ENCODE measurements around the gene FOXO3. TPM values are rescaled to one million over a fixed set of nuclear protein-coding genes. Genes with fewer than 3 reads are reported as not detected.

FOXO3 gene
- total RNA-seq, result 100 to 1,000 TPM; 107 to 181 (median 155) TPM

DNA sequence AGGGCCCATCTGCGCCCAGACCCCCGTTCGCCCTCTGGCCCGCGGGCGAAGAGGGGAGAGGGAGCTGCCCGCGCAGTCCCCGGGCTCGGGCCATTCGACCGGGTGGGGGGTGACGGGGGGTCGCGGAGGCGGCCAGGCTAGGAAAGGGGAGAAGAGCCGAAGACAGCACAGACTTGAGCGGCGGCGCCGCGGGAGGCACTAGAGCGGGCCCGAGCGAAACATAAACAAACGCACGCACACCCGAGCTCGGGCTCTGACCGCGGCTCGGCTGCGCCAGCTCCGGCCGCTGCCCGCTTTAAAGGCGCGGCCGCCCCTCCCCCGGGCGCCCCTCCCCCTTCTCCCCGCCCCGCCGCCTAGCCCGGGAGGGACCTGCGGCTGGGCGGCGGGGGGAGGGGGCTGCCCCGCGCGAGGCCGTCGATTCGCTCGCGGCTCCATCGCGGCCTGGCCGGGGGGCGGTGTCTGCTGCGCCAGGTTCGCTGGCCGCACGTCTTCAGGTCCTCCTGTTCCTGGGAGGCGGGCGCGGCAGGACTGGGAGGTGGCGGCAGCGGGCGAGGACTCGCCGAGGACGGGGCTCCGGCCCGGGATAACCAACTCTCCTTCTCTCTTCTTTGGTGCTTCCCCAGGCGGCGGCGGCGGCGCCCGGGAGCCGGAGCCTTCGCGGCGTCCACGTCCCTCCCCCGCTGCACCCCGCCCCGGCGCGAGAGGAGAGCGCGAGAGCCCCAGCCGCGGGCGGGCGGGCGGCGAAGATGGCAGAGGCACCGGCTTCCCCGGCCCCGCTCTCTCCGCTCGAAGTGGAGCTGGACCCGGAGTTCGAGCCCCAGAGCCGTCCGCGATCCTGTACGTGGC lies at the start of gene FOXO3:
Gene FOXO3, plus strand, starts transcription at position 455 of the 846 bp plus-strand sequence. Its CDS starts 292 bp downstream, at position 747.
- peak within 1 kb of the TSS; percentile 97 to 100 for H3K27ac ChIP-seq
- TF ChIP-seq POLR2AphosphoS5 (IDR thresholded peaks at IDR 0.05) (peak; percentile 89 to 93 (median 92)), POLR2A (IDR thresholded peaks at IDR 0.05) (peak; percentile 85)
- TF ChIP-seq, protein P1, sequence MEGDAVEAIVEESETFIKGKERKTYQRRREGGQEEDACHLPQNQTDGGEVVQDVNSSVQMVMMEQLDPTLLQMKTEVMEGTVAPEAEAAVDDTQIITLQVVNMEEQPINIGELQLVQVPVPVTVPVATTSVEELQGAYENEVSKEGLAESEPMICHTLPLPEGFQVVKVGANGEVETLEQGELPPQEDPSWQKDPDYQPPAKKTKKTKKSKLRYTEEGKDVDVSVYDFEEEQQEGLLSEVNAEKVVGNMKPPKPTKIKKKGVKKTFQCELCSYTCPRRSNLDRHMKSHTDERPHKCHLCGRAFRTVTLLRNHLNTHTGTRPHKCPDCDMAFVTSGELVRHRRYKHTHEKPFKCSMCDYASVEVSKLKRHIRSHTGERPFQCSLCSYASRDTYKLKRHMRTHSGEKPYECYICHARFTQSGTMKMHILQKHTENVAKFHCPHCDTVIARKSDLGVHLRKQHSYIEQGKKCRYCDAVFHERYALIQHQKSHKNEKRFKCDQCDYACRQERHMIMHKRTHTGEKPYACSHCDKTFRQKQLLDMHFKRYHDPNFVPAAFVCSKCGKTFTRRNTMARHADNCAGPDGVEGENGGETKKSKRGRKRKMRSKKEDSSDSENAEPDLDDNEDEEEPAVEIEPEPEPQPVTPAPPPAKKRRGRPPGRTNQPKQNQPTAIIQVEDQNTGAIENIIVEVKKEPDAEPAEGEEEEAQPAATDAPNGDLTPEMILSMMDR (IDR thresholded peaks at IDR 0.05), result no peak
- H3K36me3 ChIP-seq, result no peaks in the 10 kb centered on the region
- no peaks in the 10 kb centered on the region for H3K9me3 ChIP-seq
- intact Hi-C loops (cut with DNase I; ENCODE audit: low total_unique reads), result no loop called here
- H3K4me3 ChIP-seq, result peak within 1 kb of the TSS; percentile 86 to 92 (median 92)
- DNase-seq (ENCODE audit: low spot score in 2 of 2), result peak; percentile 89 to 93
- peaks cover 0 to 9% of the 10 kb centered on the region in 2 donors for H3K4me1 ChIP-seq
- no peaks in the 10 kb centered on the region for H3K27me3 ChIP-seq

DNA sequence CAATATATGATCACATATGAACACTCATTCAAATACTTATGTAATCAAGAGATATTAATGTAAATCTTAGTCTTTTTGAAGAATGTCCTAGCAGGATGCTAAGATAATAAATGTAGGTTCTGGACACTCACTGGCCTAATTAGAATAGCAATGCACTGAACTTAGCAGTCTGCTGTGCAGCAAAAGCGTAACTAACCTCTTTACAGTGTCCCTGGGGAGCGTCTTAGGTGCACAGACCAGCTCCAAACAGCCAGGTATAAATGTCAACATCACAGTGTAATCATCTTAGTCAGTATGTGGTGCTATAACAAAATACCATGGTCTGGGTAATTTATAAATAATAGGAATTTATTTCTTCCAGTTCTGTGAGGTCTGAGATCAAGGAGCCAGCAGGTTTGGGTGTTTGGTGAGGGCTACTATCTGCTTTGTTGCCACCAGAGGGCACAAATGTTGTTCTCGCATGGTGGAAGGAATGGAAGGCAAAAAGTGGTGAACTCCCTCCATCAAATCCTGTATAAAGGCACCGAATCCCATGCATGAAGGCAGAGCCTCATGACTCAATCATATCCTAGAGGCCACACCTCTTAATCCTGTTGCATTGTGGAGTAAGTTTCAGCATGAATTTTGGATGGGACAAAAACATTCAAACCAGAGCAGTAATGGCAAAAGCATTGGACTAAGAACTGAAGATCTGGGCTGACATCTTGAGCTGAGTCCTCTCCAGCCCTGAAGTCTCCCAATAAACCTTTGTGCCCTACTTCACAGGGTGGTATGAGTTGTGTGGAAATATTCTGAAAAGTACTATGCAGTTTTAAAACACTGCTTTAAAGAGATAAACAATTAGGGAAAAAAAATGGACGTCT lies 41.8 kb upstream of the FOXO3 start:
- Histone ChIP-seq H3K4me3 (no peak overlapping the region), H3K9me3 (no peaks in the 10 kb centered on the region), H3K27me3 (no peaks in the 10 kb centered on the region), H3K4me1 (no peaks in the 10 kb centered on the region), H3K27ac (no peak overlapping the region), H3K36me3 (no peaks in the 10 kb centered on the region)
- intact Hi-C loops (cut with DNase I; ENCODE audit: low total_unique reads), result no loop called here
- no peak for DNase-seq (ENCODE audit: low spot score in 2 of 2)
- TF ChIP-seq, protein P1 (IDR thresholded peaks at IDR 0.05), result peak in 1 of 3 donors; percentile 8
- TF ChIP-seq POLR2AphosphoS5 (IDR thresholded peaks at IDR 0.05), result no peak

DNA sequence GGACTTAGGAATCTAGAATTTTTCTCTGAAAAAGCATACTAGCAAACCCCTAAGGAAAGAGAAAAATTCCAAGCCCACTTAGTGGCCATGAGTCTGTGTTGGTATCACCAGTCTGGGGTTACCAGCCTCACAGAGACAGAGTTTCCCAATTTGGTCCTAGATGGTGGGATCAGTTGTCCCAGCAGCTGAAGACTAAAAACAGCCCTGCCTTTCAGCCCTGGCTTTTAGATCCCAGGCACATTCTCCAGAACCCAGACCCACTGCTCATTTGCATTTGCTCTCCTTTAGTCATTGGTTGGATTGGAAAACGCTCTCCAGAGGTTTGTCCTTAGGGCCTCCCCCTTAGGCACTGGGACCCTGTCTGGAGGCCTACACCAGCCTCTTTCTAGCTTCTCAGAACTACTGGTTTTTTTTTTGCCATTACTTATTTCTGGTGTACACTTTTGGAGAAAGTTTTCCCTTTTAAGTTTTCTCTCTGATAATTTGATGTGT lies 39.1 kb upstream of the FOXO3 start:
- Histone ChIP-seq H3K36me3 (no peaks in the 10 kb centered on the region), H3K27me3 (no peaks in the 10 kb centered on the region), H3K27ac (no peak overlapping the region), H3K9me3 (no peaks in the 10 kb centered on the region), H3K4me1 (no peaks in the 10 kb centered on the region), H3K4me3 (no peak overlapping the region)
- intact Hi-C loops (cut with DNase I; ENCODE audit: low total_unique reads), result no loop called here
- TF ChIP-seq, protein P1 (IDR thresholded peaks at IDR 0.05), result no peak
- TF ChIP-seq POLR2AphosphoS5 (IDR thresholded peaks at IDR 0.05), result no peak
- TF ChIP-seq POLR2A (IDR thresholded peaks at IDR 0.05), result no peak
- DNase-seq (ENCODE audit: low spot score in 2 of 2), result no peak

DNA sequence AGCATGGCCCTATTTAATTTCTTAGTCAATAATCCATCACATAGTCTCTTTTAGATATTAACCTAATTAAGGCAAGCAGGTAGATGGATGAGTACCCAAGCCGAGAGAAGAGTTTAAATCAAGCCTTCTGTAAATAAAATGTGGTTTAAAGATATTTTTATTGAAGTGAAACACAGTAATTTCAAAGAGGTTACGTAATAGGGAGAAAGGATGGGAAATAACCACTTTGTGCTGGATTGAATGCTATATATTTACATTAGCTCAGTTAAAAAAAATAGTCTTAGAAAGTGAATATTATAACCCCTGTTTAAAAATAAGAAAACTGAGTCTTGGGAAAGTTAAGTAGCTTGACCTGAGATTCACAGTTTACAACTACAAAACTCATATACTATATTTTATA lies 37.0 kb upstream of the FOXO3 start:
- intact Hi-C loops (cut with DNase I; ENCODE audit: low total_unique reads), result no loop called here
- no peak overlapping the region for H3K4me3 ChIP-seq

More for the DNA sequence above, 37.0 kb upstream of the FOXO3 start:
- Histone ChIP-seq H3K27me3 (no peaks in the 10 kb centered on the region), H3K4me1 (no peaks in the 10 kb centered on the region), H3K36me3 (no peaks in the 10 kb centered on the region), H3K27ac (no peak overlapping the region), H3K9me3 (no peaks in the 10 kb centered on the region)
- TF ChIP-seq, protein P1 (IDR thresholded peaks at IDR 0.05), result no peak
- no peak for TF ChIP-seq POLR2A (IDR thresholded peaks at IDR 0.05)
- no peak for TF ChIP-seq POLR2AphosphoS5 (IDR thresholded peaks at IDR 0.05)
- DNase-seq (ENCODE audit: low spot score in 2 of 2), result no peak

Data from breast epithelium (tissue), 4 donors.